SU-DHL-6 (cell line): ENCODE data around the gene ADGRB3.

ENCODE experiments used
- CTCF ChIP-seq: fragments of 200-600 bp; sonication (generic); IDR thresholded peaks from one replicate; pipeline ENCODE4 v1.5.1; 2017; ENCODE audit warnings: antibody characterized with exemption, mild to moderate bottlenecking, low read length, moderate library complexity; ENCODE audit not compliant: insufficient read depth, poor library complexity, severe bottlenecking
- EZH2phosphoT487 ChIP-seq: fragments of 200-600 bp; sonication (generic), shearing (Covaris generic); conservative IDR thresholded peaks from 2 replicates; pipeline ENCODE4 v1.6.1; 2018; ENCODE audit warnings: mild to moderate bottlenecking, antibody characterized with exemption, low read length, moderate library complexity, mixed read lengths

GRCh38 chr6:69059413-69059812, 424.3 kb downstream of the ADGRB3 start:
- TF ChIP-seq CTCF (no peak), EZH2phosphoT487 (no peak)
